HG03558 (cell line): Measurements from ENCODE around the gene BBOX1.
"Not testable (repeated sequence)": the region's sequence is repeated elsewhere in the genome, so short reads cannot be mapped to it uniquely, and the experiment has no call there.

Source experiments
- ATAC-seq: cut with Tn5 transposase; IDR thresholded peaks from one replicate; pipeline ENCODE4 v1.9.1; 2021; ENCODE audit warnings: moderate number of reproducible peaks; ENCODE audit not compliant: unreplicated experiment; ENCODE audit errors: extremely low read depth

The BBOX1 gene

DNA sequence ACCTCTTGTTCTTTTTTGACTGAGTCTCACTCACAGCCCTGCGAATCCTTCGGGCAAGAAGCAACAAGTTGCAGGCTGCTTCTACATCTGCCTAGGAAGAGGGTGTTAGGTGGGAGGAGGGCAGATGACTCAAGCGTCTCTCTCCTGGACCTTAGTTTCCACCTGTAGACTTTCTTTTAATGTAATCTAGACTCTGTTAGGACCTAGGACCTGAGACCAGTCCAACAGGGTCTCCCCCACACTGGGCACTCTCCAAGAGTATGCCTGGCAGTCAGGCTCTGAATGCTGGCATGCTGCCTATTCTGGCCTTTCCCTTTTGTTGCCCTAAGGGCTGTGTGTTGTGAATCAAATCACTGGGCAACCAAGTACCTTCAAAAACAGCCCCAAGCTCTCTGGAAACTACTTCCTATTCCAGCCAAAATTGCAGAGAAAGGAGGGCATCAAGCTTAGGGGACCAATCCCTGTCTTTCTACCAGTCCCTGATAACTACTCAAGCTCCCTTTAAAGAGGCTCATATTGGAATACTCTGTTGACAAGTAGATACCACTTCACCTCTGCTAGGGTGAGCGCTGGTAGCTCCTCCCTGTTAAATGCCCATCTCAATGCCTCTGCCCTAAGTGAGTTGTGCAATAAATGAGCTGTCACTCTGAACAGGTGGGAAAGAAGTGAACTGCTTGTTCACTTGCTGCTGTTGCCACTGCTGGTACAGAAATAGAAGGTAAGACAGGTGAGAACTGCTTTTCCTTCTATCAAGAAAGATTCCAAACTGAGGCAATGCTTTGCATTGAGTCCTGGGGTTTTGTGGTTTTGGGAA, at the start of gene BBOX1:
Gene BBOX1, plus strand, starts transcription at position 514 of the 814 bp plus-strand sequence. CDS start 14,616 bp downstream, outside the sequence.
- no peak for ATAC-seq

GRCh38 chr11:26992031-26992541, 48.5 kb upstream of the BBOX1 start:
- no peak for ATAC-seq

- no peak for ATAC-seq
These were observed 46.6 kb upstream of the BBOX1 start, which contains the start of gene FIBIN for GRCh38 chr11:26993965-26994457. TSS of gene FIBIN (plus strand) at chr11:26994112. CDS start at chr11:26994527, 415 bp downstream.

- ATAC-seq: no peak
These were observed 46.0 kb upstream of the BBOX1 start for GRCh38 chr11:26994631-26995095.

DNA sequence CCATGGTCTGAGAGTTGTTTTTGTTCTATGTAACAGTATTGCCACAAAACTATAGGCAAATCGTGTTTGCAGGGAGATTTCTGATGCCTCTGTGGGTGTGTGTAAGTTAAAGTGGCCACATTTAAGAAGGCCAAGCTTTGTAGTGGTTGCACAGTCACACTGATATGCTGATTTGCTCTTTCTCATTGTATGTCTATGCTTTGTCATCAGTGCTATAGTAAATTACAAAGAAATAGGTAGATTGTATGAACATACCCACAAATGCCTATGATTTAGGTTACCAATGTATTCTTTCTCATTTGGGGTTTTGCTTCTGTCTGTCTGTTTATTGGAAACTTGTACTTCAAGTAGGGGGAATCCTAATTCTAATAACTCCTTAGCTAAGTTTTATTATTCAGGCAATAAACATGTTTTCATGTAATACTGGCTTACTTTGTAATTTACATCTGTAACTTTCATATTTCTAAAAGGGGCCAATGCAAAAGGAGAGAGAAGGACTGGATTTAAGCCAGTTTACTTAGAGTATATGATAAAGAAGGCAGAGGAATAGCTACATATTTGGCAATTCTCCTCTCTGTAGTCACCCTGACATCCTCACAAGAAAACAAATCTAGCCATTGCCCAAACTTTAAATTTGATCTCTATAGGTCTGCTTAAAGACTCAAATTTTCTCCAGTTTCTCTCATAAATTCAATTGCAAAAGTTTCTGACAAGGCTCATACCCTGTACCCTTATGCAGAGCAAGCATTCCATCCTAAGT, 44.7 kb upstream of the BBOX1 start:
- no peak for ATAC-seq

DNA sequence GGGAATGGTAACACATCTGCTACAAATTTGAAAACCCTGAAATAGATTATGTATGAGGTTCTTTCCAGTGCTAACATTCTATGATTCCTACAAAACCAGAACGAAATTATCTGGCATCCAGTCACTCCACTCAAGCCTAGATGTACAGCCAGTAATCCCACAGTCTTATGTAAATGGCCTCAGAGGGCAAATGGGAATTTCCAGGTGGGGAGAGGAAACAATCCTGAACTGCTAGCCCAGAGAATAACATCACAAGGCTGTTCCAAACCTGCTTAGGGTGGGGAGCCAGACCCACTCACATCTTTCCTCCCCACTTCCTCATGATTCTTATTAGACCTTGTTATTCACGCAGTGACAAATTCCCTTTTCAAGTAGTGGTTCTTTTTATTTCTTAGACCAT, 43.2 kb upstream of the BBOX1 start:
- no peak for ATAC-seq

- ATAC-seq: not testable (repeated sequence)
These were observed 39.4 kb upstream of the BBOX1 start for GRCh38 chr11:27001136-27001730.

DNA sequence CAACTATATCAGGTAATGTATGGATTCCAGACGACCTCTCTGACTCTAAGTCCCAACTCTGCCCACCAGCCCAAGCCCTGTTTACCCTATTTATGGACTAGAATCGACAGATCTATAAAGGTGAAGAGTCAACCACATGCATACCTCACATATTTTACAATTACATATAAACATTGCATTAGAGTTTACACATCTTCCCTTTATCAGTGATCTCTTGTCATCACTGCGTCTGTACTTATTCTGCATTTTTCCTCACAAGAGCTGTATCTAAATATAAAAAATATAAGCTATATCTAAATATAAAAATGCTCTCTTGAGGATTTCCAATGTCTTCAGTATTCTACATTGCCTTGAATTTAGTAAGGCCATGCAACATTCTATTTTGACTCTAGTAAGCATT, 38.2 kb upstream of the BBOX1 start:
- ATAC-seq: no peak

DNA sequence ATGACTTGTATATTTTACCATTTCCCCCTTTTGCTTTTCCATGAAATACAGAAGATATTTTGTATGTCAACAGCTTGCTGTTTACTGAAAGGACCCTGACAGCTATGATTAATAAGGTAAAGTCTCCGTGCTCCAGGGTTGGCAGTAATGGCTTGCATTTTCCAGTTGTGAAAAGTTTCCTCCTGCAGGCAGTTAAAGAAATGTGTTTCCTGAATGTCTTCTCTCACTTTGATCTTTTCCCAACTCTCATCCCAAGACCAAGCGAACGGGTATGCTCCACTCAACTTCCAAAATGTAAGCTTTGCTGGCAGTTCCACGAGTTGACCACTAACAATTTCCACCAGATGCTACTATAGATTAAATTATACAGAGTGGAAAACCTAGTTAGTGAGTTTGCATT, 37.8 kb upstream of the BBOX1 start:
- ATAC-seq: no peak

GRCh38 chr11:27004103-27004502, 36.5 kb upstream of the BBOX1 start:
- no peak for ATAC-seq

DNA sequence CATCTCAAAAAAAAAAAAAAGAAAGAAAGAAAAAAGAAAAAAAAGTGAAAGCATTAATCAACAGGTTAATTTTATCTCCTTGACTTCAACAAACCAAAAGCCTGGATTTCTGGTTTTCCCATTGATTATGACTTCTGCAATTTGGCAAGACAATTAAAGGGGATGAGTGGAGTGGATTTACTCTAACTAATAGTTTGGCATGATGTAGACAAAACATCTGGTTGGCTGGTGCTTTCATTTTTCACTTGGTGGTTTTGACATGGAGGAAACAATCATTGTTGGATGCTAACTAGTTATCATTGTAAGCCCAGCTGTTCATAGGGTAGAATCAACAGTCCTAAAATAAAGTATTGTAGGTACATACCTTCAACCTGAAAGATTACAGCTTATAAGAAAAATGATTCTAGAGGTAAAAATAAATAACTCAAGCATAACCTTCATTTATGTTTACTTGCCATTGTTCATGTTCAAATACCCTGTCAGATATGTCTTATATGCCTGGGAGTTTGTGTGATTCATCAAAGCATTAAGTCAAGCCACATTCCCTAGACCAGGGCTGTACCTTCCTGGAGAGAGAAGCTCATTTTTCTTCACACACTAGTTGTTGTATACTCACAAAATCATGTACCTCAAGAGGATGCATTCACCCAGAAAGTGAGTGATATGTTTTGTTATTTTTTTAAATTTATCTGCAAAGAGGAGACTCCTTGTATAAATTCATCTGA, 31.6 kb upstream of the BBOX1 start:
- no peak for ATAC-seq

GRCh38 chr11:27011560-27012233, 28.9 kb upstream of the BBOX1 start:
- ATAC-seq: no peak

DNA sequence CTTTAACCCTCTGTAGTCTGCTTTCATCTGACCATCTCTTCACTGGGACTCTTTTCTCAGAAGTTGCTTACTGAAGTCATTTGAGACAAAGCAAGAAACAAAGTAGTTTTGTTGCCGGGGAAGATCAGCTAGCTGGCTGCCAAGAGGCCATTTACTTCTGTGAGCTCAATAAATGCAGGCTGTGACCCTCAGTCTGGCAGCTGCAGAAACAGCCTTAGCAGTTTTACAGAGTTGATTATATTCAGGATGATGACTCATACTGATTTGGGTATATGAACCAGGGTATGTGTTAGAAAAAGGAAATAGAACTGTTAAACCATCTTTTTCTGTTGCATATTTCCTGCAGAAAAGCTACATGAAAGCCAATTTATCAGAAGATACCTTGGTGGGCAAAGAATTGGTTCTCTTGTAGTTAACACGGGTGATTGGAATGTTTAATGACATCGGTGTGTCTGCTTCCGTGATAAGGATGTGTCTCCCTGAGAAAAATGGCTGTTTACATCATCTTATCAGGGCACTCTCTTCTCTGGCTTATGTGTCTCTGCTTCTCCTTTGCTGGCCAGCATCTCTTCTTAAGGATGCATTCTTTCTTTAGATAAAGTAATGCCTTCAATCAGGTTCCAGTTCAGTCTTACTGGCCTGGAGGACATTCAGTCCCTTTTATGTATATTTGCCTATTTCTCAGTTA, 28.2 kb upstream of the BBOX1 start:
- ATAC-seq: no peak

- no peak for ATAC-seq
These were observed 26.7 kb upstream of the BBOX1 start for GRCh38 chr11:27013781-27014361.

DNA sequence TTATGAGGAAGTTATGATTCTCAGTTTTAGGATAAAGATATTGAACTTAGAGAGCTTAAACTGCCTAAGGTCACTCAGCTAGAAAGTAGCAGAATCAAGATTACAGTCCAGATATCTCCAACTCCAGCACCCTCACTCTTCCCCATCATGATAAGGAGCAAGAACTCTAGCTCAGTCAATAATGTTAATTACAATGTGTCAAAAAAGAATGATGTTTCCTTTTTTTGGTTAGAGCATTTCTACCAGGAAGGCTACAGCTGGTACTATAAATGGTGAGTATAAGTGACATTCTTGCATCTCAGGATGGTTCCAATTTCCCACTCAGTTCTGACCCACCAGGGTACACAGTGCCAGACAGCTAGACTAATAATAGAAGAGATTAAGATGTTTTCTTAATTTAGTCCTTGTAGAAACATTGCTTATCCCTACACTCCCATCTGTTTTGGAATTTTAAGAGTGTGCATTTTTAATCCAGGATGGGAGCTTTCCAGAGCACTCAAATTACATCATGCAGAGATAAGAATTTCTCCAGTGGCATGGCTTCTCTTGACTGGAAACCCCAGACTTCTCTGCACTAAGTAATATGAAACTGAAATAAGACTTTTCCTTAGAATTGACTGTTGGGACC, 21.6 kb upstream of the BBOX1 start:
- no peak for ATAC-seq

- ATAC-seq: no peak
These were observed 19.9 kb upstream of the BBOX1 start for GRCh38 chr11:27020751-27021150.

DNA sequence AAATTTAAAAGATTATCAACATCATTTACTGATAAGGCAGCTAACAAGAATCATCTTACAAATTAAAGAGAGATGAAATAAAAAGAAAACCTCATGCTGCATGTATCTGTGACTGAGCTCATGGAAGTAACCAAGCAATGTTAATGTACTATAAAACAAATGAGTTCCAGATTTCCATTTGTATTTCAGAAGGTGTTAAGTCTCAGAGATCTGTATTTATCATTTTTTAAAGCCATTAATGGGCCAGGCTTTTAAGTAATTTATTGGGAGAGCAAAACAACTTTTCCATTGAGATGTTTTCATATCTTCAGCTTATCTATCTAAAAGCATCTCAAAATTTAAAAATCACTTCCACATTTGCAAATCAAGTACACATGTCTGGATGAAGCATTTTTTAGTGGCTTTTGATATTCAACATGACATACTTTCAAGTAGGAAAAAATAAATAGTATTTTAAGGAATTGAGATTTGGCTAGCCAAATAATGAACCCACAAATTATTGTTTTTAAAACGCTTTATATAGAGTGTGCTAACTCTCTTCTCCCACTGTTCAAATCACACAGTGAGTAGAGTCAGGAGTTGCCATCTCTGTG, 17.9 kb upstream of the BBOX1 start:
- ATAC-seq: no peak

GRCh38 chr11:27024865-27025264, 15.8 kb upstream of the BBOX1 start:
- no peak for ATAC-seq
